Gastrocnemius medialis (tissue), 4 donors: ENCODE results near the gene CCDC150.

Source experiments
- CTCF ChIP-seq, 5 experiments: fragments of 450-650 bp in 3 of 5; fragments of 200-600 bp in 2 of 5; sonication (generic) in 2 of 5; IDR thresholded peaks in 4 of 5; conservative IDR thresholded peaks in 1 of 5; 1 replicate in 4 of 5; 2 replicates in 1 of 5; pipeline ENCODE4 v1.5.1; 2016 to 2019; ENCODE audit warnings: antibody characterized with exemption in 5 of 5, mild to moderate bottlenecking in 3 of 5, moderate library complexity in 3 of 5
- POLR2A ChIP-seq, 2 donors: fragments of 450-650 bp; IDR thresholded peaks; one replicate each; pipeline ENCODE4 v1.6.1; 2017; ENCODE audit warnings: antibody characterized with exemption in 2 of 2, mild to moderate bottlenecking in 2 of 2, moderate library complexity in 2 of 2

GRCh38 chr2:196659844-196660243 lies 20.3 kb downstream of the CCDC150 start:
- TF ChIP-seq CTCF (IDR thresholded peaks at IDR 0.05 in 4 of 5, conservative IDR thresholded peaks at IDR 0.05 in 1 of 5) (no peak), POLR2A (IDR thresholded peaks at IDR 0.05) (no peak)
